ENCODE data around the gene RAB30.
A peak's percentile ranks its signal among the peaks of the same experiment; 100 is the strongest.
"Not testable (repeated sequence)": the region's sequence is repeated elsewhere in the genome, so short reads cannot be mapped to it uniquely, and the experiment has no call there.

The RAB30 gene

DNA sequence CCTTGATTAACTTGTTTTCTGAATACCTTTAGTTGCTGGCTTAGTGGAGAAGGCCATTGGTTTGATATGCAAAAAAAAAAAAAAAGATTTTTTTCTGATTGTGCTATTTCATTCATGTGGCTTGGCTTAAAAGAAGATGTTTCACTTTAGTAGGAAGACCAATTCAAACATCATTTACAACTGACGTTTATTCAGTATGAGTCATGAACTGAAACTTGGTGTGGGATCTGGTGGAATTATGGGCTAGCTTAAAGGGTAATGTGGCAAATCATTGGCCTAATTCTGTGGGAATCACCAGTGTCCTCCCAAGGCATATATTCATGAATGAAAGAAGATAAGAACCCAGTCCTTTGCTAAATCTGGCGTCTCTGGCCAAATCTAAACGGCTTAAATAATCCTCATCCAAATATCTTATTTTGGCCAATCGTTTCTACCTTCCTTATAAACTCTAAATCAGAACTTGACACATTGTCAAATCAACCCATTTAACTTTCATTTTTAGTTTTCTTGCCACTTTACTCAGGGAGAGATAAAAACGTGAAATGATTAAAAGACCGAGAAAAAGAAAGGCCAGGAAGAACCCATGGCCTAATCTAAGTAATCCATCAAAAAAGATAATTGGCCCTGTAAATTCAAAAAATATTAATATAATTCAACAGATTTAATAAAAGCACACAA is 93.1 kb downstream of the RAB30 start:
- DNase-seq: no peak

DNA sequence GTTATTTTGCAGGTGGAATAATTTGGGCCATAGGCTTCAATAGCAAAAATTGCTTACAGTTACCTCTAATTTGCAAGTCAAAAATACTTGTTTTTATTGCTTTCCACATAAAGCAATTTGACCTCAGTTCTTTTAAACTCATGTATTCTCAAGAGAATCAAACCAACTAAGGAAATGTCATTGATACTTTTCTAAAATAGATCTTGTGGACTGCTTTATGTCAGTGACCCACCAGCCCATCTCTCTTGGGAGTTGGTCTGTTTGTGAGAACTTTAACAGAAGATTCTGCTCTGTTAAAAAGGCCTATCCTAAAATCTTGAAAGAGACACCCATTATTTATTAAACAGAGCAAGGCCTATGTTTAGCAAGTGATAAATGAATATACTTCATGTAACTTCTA is 94.9 kb downstream of the RAB30 start:
- DNase-seq: no peak

DNA sequence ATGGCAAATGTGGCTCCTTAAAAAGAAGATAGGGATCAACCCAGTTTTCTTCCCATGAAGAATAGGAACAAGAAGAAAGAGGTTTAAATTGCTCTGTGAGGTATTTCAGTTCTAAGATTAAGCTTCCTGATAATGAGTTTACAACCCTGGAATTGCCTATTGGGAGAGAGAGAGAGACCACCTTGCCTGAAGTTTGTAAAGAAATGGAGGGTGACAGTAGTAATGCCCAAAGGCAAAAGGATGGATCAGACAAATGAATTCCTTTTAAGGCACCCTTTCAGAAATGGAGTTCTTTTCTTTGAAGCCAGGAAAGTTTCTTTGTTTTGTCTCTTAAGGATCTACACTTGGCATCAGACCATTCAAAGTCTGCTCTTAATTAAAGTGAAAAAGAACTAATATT is 95.8 kb downstream of the RAB30 start:
- DNase-seq: no peak

- no peak for DNase-seq
These were observed 96.8 kb downstream of the RAB30 start for GRCh38 chr11:82974851-82975250.

DNA sequence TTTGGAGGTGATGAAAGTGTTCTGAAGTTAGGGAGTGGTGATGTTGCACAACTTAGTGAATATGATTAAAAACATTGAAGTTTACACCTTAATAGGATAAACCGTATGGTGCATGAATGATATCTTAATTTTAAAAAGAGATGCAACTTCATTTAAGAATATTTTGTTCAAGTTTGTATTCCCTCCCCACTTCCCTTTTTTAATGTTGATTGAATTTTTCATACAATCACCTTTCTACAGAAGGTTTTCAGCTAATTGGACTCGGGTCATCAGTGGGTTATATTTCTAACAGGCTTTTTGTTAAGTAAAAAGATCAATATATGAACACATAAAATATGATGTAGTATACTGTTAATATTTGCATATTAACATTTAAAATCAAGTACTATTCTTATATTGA is 97.6 kb downstream of the RAB30 start:
- DNase-seq: no peak

- no peak for DNase-seq
These were observed 99.6 kb downstream of the RAB30 start for GRCh38 chr11:82972103-82972502.

DNA sequence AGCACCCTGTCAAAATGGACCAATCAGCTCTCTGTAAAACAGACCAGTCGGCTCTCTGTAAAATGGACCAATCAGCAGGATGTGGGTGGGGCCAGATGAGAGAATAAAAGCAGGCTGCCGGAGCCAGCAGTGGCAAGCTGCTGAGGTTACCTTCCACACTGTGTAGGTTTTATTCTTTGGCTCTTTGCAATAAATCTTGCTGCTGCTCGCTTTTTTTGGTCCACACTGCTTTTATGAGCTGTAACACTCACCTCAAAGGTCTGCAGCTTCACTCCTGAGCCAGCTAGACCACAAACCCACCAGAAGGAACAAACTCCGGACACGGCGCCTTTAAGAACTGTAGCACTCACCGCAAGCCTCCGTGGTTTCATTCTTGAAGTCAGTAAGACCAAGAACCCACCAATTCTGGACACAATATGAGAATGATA is 100.2 kb downstream of the RAB30 start:
- not testable (repeated sequence) for DNase-seq

DNA sequence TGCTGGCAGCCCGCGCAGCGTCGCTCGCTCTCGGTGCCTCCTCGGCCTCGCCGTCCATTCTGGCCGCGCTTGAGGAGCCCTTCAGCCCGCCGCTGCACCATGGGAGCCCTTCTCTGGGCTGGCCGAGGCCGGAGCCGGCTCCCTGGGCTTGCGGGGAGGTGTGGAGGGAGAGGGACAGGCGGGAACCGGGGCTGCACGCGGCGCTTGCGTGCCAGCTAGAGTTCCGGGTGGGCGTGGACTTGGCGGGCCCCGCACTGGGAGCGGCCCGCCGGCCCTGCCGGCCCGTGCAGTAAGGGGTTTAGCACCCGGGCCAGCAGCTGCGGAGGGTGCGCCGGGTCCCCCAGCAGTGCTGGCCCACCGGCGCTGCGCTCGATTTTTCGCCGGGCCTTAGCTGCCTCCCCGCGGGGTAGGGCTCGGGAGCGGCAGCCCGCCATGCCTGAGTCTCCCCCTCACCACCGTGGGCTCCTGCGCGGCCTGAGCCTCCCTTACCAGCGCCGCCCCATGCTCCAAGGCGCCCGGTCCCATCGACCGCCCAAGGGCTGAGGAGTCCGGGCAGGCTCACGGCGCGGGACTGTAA is 101.1 kb downstream of the RAB30 start:
- DNase-seq: not testable (repeated sequence)

DNA sequence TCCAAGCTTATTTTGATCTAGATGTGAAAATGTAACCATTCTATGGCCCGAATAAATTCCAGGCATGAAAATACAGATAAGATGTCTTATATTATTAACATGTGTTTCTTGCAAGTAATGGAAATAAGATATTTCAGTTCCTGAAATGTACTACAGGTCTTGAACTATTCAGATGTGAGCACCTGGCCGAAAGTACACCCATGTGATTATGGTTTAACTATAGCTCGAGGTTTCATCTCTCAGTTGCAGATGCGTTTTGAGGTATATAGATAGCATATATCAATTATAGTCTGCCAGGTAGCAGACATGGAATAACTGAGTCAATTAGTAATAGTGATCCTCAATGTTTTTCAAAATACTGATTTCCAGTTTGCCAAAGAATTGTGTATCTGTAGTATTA is 101.9 kb downstream of the RAB30 start:
- DNase-seq: no peak

GRCh38 chr11:82967381-82967780 is 104.3 kb downstream of the RAB30 start:
- peak; percentile 37 for DNase-seq

DNA sequence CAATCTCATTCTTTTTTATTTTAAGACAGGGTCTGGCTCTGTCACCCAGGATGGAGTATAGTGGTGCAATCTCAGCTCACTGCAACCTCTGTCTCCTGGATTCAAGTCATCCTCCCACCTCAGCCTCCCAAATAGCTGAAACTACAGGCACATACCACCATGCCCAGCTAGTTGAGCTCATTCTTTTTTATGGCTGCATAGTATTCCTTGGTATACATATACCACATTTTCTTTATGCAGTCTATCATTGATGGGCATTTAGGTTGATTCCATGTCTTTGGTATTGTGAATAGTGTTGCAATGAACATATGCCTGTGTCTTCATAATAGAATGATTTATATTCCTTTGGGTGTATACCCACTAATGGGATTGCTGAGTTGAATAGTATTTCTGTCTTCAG is 109.7 kb downstream of the RAB30 start:
- not testable (repeated sequence) for DNase-seq

DNA sequence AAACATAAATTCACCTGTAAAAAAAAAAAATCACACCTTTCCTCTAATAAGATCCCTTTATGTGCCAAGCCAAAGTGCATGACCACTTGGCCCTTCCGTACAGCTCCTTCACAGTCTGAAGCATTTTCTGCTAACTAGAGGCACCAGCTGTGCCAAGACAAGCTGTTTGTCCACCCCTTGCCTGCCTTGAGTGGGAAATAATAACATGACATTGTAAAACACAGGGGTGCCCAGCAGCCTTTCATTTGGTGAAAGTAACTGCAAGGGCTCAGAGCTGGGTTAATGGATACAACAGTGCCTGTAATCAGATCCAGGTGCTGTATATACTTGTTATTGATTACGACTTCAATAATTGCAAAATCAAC is 110.9 kb downstream of the RAB30 start:
- DNase-seq: peak; percentile 82

GRCh38 chr11:82959987-82960778 is 111.5 kb downstream of the RAB30 start:
- no peak for DNase-seq

- DNase-seq: not testable (repeated sequence)
These were observed 115.8 kb downstream of the RAB30 start for GRCh38 chr11:82955736-82956453.

DNA sequence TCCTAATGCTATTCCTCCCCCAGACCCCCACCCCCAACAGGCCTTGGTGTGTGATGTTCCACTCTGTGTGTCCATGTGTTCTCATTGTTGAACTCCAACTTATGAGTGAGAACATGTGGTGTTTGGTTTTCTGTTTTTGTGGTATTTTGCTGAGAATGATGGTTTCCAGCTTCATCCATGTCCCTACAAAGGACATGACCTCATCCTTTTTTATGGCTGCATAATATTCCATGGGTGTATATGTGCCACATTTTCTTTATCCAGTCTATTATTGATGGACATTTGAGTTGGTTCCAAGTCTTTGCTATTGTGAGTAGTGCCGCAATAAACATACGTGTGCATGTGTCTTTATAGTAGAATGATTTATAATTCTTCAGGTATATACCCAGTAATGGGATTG is 121.2 kb downstream of the RAB30 start:
- not testable (repeated sequence) for DNase-seq

- no peak for DNase-seq
These were observed 122.3 kb downstream of the RAB30 start for GRCh38 chr11:82949352-82949751.

GRCh38 chr11:82945682-82946081 is 126.0 kb downstream of the RAB30 start:
- no peak for DNase-seq

- not testable (repeated sequence) for DNase-seq
These were observed 126.7 kb downstream of the RAB30 start for GRCh38 chr11:82945041-82945440.

DNA sequence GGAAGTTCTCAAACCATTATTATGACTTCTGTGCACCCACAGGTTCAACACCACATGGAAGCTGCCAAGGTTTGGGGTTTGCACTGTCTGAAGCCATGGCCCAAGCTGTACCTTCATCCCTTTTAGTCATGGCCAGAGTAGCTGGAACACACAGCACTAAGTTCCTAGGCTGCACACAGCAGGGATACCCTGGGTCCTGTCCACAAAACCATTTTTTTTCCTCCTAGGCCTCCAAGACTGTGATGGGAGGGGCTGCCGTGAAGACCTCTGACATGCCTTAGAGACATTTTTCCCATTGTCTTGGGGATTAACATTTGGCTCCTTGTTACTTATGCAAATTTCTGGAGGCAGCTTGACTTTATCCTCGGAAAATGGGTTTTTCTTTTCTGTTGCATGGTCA is 127.5 kb downstream of the RAB30 start:
- DNase-seq: no peak

DNA sequence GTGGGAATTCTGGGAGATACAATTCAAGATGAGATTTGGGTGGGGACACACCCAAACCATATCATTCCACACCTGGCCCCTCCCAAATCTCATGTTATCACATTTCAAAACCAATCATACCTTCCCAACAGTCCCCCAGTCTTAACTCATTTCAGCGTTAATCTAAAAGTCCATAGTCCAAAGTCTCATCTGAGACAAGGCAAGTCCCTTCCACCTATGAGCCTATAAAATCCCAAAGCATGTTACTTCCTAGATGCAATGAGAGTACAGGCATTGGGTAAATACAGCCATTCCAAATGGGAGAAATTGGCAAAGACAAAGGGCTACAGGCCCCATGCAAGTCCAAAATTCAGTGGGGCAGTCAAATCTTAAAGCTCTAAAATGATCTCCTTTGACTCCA is 128.3 kb downstream of the RAB30 start:
- not testable (repeated sequence) for DNase-seq

- no peak for DNase-seq
These were observed 129.3 kb downstream of the RAB30 start for GRCh38 chr11:82942376-82942775.

DNA sequence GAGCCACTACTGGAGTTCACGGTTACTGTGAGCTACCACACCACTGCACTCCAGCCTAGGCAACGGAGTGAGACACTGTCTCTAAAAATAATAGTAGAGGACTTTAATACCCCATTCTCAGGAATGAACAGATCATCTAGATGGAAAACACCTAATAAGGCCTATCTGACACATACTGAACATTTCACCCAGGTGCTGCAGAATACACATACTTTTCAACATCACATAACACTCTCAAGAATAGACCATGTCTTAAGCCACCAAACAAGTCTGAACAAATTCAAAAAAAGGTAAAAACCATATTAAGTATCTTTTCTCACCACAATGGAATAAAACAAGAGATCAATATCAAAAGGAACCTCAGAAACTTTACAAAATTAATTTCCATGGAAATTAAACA is 132.2 kb downstream of the RAB30 start:
- DNase-seq: no peak

DNA sequence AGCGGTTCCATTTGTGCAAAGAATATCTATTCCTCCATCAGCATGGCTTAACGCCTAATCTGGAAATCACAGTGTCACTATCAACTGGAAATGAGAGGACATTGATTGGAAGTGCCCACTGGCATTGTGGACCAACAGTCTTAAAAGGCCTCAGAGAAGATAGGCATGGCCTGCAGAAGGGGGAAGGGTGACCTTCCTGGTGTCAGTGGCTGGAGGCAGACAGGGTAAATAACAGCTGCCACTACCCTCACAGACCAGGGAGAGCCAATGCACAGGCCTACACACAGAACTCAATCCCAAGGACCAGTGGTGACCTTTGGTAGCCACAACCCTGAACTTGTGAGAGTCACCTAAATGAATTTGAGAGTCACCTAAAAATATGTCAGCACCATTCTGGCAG is 134.1 kb downstream of the RAB30 start:
- no peak for DNase-seq

- no peak for DNase-seq
These were observed 135.4 kb downstream of the RAB30 start for GRCh38 chr11:82936261-82936660.
